HG02970 (cell line): Measurements from ENCODE around the gene CDV3.
A peak's percentile ranks its signal among the peaks of the same experiment; 100 is the strongest.
"Not testable (repeated sequence)": the region's sequence is repeated elsewhere in the genome, so short reads cannot be mapped to it uniquely, and the experiment has no call there.

Experiments
- ATAC-seq: cut with Tn5 transposase; IDR thresholded peaks from one replicate; pipeline ENCODE4 v1.9.1; 2021; ENCODE audit warnings: mild to moderate bottlenecking, moderate library complexity, moderate number of reproducible peaks; ENCODE audit not compliant: unreplicated experiment, low FRiP score

The CDV3 gene, protein sequence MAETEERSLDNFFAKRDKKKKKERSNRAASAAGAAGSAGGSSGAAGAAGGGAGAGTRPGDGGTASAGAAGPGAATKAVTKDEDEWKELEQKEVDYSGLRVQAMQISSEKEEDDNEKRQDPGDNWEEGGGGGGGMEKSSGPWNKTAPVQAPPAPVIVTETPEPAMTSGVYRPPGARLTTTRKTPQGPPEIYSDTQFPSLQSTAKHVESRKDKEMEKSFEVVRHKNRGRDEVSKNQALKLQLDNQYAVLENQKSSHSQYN

DNA sequence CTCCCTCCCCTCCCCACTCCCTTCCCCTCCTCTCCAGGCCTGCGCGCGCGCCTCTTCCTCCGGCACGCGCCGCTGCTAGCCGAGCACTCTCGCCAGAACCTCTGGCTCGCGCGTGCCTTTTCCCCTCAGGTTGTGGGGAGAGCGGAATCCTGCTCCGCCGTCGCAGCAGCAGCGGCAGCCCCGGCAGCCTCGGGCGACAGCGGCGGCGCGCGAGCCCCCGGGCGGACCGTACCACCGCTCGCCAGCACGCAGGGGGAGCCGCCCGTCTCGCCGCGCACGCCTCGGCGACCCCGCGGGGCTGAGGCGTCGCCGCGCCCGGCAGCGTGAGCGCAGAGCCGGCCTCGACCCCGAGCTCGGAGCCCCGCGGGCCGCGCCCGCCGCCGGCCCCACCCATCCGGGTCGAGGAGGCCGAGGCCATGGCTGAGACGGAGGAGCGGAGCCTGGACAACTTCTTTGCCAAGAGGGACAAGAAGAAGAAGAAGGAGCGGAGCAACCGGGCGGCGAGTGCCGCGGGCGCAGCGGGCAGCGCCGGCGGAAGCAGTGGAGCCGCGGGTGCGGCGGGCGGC is at the start of gene CDV3:
Gene CDV3, plus strand, starts transcription at position 58 of the 566 bp plus-strand sequence. Its CDS starts 359 bp downstream, at position 417.
- peak; percentile 36 for ATAC-seq

DNA sequence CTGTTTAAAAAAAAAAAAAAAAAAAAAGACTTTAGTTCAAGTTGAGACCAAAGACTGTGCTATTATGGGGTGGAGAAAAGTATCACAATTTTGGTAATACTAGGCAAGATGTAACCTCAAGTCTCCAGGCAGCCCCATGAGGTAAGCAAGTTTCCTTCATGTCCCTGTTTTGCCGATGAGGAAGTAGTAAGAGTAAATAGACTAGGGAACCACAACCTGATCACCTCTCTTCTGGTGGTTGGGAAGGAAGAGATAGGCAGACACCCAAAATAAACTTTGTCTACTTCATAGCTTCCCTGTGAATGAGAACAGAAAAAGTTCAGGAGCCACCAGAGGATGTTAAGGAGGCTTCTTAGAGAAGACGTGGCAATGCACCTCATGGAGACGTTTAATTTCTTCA is 49.7 kb upstream of the CDV3 start:
- not testable (repeated sequence) for ATAC-seq

DNA sequence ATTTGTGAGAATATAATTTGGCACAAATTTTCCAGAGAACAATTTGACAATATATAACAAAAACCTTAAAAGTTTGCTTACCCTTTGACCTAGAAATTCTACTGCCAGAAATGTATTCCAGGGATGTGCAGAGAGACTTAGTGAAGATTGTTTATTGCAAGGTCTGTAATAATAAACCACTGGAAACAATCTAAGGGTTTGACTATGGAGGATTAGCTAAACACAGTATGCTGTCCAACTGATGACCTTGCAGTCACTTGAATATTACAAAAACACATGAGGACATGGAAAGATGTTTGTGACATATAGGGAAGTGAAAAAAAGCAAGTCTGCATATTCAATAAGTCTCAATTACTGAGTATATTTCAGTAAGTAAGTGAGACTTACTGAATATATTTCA is 48.1 kb upstream of the CDV3 start:
- ATAC-seq: no peak

DNA sequence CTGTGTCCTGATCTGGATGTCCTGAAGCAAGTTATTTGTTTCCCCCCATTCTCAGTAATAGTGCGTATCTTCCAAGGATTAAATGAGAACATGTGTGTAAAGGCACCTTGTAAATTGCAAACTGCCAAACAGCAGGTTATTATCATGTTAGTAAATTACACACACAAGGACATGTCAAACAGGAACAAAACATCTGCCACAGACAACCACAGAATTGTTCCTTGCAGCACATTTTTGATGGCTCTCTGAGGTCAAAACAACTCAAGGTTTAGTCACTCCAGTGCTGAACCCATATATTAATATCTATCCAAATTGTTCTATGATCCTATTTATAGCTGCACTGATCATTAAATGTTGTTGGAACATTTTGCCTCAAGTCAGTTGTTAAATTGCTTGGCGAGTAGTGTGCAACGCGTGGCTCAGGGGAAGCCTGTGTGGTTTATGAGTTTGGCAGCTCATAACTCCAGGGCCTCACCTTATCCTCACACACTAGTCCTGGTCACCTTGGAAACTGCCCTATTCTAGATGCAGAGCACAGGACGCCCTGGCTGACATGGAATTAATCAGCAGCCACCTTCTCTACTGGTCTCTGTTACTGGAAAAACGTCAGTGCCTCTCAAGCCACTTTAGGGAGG is 46.3 kb upstream of the CDV3 start:
- no peak for ATAC-seq

DNA sequence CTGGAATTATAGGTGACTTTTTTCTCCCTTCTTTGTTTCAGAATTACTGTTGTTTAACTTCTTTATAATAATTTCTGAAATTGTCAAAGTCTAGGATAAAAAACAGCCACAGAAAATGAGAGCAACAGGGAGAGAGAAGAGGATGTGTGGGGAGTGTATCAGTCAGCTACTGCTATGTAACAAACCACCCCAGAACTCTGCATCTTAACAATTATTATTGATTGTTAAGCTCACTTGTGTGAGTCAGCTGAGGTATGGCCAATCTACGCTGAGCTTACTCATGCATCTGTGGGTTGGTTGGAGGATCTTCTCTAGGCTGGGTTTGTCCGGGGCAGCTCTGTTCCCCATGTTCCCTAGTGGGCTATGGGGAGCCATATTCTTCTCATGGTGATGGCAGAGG is 43.7 kb upstream of the CDV3 start:
- ATAC-seq: no peak

DNA sequence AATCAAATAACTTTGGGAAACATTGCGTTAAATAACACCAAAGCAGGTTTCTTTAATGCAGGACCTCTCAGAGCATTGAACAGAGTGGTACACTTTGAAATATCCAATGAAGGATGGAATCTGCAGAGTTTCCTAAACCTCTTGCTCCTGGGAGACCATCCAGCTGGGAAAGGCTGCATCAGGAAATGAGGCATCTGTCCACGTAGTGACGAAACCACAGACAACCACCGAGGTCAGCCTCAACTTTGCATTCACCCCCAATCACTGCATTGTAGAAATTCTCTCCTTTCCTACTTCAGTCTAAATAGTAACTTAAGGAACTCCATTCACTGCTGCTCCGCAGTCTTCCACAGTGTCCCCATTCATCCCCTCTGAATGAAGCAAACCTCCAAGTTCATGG is 41.5 kb upstream of the CDV3 start:
- no peak for ATAC-seq

DNA sequence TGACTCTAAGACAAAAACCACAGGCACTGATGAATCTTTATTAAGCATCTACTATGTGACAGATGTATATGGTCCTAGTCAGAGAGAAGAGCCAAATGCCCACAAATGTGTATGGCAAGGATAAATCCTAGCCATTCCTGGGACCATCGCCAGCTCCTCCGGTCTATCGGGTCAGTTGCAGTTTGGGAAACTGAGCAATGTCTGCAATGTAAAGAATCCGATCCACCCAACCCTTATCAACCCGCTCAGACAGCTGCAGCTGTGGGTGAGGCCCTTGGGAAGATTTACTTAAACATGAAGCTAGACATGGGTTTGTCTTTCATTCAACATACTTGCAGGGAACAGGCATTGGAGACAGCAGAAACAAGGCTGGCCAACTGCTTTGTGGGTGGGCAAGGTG is 40.5 kb upstream of the CDV3 start:
- ATAC-seq: no peak

DNA sequence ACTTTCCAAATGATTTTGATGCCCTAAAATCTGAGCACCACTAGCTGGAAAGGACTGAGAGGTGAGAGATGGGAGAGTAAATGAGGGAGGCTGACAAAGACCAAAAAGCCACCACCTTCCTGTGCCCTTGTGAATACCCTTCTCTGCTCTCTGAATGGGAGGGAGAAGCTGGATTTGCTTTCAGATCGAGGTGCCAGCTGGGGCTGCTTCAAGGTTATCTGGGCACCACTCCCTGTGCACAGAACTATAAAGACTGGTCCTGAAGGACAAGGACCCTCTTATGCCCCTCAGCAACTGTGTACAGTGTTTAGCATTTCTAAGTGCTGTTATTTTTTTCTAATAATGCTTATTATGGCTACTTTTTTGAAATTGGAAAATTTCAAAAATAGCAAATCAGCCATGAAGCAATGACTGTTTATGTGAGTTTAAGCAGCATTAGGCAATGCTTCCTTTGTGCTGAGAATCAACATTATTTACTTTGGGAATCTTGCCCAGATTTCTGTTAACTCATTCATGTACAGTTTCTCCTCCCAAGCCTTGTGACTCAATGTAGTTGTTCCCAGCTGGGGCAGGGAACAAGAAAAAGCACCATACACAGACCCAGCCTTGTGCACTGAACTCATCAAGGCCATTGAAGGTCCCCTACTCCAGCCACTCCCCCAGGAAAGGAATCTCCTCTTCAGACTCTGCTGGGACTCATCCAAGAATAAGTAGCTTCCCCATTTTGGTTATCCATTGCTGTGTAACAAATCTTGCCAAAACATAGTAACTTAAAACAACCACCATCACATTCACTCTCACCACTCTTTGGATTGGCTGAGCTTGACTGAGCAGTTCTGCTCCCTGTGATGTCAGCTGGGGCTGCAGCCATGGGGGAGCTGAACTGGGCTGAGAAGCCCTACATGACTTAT is 37.3 kb upstream of the CDV3 start:
- no peak for ATAC-seq

DNA sequence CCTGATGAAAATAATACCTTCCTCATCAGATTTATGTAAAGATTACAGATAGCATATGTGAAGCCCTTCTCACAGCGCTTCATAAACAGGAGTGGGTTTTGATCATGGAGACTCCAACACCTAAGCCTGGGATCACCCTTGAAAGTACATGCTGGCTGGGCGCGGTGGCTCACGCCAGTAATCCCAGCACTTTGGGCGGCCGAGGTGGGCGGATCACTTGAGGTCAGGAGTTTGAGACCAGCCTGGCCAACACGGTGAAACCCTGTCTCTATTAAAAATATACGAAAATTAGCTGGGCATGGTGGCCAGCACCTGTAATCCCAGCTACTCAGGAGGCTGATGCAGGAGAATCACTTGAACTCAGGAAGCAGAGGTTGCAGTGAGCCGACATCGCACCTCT is 36.4 kb upstream of the CDV3 start:
- ATAC-seq: not testable (repeated sequence)

DNA sequence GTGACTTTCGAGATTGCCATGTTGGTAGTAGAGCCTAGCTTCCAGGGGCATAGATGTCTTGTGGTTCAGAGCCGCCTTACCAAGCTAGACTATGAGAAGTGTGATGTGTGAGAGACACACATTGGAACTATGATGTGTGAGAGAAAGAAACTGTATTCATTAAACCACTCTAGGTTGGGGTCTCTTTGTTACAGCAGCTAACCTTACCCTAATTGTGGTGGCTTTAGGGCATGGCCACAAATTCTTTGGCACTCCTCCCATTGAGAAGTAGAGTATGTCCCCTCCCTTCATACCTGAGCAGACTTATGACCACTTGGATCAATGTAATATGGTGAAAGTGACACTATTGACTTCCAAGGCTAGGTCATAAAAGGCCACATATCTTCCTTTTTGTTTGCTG is 35.3 kb upstream of the CDV3 start:
- no peak for ATAC-seq

DNA sequence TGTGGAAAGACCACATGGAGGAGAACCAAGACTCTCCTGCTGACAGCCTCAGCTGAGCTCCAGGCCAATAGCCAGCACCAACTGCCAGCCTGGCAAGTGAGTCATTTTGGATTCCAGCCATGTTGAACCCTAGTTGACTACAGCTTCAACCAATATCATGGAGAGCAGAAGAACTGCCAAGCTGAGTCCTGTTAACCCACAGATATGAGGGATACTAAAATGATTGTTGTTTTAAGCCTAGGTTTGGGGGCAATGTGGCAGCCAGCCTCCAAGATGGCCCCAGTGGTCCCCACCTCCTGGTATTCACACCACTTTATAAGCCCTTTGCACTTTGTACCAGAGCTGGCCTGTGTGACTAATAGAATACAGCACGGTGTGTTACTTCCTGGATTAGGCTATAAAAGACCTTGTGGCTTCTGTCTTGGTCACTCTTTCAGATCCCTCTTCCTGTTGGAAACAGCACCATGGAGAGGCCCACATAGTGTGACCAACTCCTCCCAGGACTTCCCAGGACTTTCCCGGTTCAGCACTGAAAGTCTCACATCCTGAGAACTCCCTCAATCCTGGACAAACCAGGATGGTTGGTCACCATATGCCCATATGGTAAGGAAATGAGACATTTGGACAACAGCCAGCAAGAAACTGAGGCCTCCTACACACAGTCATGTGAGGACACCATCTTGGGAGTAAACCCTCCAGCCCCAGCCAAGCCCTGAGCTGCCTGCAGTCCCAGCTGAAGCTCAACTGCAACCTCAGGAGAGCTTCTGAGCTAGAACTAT is 32.4 kb upstream of the CDV3 start:
- no peak for ATAC-seq

DNA sequence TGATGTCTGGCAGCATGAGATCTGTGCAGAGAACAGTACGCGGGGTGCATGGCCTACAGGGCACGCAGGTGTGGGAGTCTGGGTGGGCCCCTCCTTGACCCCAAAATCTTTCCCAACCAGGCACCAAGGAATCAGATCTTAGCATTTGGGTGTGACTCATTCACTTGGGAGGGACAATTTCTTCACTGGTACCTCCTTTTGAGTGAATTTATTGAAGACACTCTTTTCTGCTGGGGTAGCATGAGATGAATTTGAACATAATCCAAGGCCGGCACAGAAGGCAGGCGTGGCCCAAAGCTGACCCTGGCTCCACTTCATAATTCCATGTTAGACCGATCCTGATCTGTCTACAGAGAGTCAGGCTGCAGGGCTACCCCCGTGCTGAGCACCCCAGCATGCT is 30.6 kb upstream of the CDV3 start:
- ATAC-seq: no peak

DNA sequence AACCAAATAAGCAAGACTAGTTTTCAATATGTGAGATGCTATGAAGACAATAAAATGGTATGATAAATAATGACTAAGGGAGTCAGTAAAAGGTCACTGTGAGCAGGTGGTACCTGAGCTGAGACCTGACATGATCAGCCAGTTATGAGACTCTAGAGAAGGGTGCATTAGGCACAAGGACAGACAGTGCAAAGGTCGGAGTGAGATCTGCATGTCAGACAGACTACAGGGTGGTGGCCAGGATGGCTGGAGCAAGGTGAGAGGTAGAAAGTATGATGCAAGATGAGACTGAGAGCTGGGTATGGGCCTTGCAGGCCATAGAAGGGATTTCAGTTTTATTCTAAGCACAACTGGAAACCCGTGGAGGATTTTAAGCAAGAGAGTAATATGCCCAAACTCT is 28.5 kb upstream of the CDV3 start:
- ATAC-seq: not testable (repeated sequence)

DNA sequence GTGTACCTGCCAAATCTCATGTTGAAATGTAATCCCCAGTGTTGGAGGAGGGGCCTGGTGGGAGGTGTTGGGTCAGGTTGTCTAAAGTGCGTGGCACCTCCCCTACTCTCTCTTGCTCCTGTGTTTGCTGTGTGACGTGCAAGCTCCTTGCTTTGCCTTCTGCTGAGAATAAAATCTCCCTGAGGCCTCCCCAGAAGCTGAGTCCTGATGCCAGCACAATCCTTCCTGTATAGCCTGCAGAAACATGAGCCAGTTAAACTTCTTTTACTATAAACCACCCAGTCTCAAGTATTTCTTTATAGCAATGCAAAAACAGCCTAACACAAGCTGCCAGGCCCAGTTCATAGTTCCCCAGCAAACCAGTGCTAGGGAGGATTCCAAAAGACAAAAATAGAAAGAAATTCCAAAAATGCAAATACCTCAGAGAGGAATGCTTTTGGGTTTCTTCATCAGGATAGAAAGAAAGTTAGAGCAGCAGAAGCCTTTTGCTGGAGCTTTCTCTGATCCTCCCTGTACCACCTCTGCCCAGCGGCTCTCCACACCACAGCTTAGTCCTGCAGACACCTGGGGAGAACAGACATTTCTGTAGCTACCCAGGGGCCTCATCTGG is 25.9 kb upstream of the CDV3 start:
- no peak for ATAC-seq

DNA sequence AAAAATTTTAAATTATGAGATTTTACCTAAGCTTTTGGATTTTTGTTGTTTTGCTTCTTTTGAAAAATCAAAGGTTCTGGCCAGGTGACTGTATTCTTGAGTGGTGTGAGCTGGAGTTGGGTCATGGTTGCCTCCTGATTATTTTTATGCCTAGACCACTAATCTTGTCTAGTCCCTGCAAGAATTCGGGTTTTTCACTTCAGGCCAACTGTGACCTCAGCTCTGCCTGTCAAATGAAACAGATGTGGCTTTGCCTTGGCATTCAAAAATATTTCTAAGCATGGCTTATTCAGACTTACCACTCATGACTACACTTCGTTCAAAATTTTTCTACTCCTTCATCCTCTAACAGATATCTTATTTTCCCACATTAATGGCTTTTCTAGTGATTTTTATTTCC is 25.4 kb upstream of the CDV3 start:
- no peak for ATAC-seq

DNA sequence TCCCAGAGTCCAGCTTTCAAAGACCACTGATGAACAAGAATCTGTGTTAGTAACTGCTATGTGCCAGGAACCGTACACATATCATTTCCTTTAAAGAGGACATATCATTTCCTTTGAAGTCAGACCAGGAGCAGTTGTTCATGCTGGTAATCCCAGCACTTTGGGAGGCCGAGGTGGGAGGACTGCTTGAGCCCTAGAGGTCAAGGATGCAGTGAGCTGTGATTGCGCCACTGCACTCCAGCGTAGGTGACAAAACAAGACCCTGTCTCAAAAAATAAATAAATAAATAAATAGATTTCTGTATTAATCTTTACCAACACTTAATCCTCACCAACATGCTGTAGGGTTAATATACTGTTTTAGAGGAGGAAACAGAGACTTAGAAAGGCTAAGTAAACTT is 23.9 kb upstream of the CDV3 start:
- ATAC-seq: no peak

DNA sequence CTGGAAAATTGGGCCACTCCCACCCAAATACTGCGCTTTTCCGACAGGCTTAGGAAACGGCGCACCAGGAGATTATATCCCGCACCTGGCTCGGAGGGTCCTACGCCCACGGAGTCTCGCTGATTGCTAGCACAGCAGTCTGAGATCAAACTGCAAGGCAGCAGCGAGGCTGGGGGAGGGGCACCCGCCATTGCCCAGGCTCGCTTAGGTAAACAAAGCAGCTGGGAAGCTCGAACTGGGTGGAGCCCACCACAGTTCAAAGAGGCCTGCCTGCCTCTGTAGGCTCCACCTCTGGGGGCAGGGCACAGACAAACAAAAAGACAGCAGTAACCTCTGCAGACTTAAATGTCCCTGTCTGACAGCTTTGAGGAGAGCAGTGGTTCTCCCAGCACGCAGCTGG is 21.9 kb upstream of the CDV3 start:
- not testable (repeated sequence) for ATAC-seq

DNA sequence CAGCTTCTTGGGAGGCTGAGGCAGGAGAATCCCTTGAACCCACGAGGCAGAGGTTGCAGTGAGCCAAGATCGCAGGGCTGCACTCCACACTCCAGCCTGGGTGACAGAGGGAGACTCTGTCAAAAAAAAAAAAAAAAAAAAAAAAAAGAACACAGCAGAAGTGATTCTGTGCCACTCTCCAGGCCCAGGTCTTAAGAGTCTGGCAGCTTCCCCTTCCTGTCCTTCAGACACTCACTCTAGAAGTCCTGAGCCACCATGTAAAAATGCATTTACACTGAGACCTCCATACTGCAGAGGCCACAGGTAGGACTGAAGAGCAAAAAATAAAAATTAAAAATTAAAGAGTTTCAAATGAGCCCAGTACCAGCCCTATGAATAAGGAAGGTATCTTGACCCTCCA is 11.8 kb upstream of the CDV3 start:
- ATAC-seq: no peak

DNA sequence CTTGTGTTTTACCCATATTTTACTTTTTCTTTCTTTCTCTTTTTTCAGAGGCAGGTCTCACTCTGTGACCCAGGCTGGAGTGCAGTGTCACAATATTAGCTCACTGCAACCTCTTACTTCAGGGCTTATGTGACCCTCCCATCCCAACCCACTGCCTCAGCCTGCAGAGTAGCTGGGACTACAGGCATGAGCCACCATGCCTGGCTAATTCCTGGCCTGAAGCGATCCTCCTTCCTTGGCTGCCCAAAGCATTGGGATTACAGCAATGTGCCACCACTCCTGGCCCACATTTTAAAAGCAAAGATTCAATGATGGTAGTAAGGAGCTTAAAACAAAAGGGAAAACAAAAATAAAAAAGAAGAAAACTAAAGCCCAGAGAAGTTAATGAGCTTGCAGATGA is 11.1 kb upstream of the CDV3 start:
- ATAC-seq: no peak

DNA sequence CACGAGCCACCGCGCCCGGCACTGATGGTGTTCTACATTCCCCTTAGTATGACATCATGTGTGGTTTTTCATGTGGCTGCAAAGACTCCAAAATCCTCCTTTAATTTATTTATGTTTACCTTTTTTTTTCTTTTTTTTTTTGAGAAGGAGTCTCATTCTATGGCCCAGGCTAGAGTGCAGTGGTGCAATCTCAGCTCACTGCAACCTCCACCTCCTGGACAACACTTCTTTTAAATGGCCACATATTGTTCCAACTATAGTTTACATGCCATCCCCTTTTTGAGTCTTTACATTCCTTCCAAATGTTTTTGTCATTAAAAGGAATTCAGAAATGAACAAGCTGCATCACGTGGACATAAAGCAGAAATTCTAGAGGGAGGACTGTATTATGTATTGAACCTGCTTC is 10.3 kb upstream of the CDV3 start:
- ATAC-seq: no peak
